Measurements from ENCODE around the gene FEM1C.

Gene FEM1C

DNA sequence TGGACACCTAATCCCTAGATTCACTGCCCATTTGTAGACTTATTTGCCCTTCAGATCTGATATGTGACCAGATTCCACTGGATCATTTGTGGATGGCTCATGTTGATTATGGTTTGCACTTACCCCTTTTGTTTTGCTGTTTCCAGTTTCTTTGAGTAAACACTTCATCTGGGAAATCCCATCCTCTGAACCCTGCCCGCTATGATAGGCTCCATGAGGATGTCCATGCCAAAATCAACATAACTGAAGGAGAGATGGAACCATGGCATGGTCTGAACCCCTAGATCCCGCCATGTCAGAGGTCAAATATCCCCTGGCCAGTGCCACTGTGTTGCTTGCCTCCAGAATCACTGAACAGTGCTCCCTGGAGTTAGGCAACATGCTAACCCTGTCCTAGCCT, 11.7 kb upstream of the FEM1C start:
- Histone ChIP-seq H3K9ac (ENCODE audit: low read depth, low read length) (no peak overlapping the region), H3K9me3 (replicated peaks; ENCODE audit: low read length) (no peaks in the 10 kb centered on the region), H3K4me1 (ENCODE audit: control insufficient read depth, insufficient read depth, low read length) (peaks cover 45% of the 10 kb centered on the region), H3K27me3 (ENCODE audit: control insufficient read depth, insufficient read depth, low read length) (no peaks in the 10 kb centered on the region), H3K4me3 (ENCODE audit: low read length) (no peak overlapping the region), H3K36me3 (ENCODE audit: insufficient read depth, low read length) (no peaks in the 10 kb centered on the region), H3K4me2 (ENCODE audit: low read length) (no peak overlapping the region)

DNA sequence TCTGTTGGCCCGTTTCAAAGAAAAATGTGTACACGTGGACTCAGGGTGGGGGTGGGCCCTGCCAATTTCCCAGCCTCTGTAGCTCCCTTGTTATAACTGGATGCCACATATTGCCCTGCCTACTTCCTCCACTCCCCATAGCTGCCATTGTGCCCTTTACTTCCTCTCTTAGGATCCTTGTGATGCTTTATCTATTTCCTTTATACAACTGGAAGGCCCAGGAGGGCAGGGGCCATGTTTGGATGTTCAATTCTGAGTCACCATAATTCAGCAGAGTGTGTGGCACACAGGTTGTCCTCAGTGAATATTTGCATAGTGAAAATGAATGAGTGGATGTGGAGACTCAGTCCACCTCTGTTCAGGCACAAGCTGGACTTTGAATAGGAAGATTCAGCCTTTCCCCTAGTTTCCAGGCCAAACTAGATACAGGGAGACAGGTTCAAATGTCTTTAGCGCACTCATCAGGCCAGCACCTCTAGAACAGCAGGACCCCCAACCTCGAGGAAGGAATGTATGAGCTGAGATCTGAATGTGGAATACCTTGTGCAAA, 10.6 kb upstream of the FEM1C start:
- Histone ChIP-seq H3K27me3 (ENCODE audit: control insufficient read depth, insufficient read depth, low read length) (no peaks in the 10 kb centered on the region), H3K9me3 (replicated peaks; ENCODE audit: low read length) (no peaks in the 10 kb centered on the region), H3K4me2 (ENCODE audit: low read length) (no peak overlapping the region), H3K4me3 (ENCODE audit: low read length) (no peak overlapping the region), H3K9ac (ENCODE audit: low read depth, low read length) (no peak overlapping the region), H3K4me1 (ENCODE audit: control insufficient read depth, insufficient read depth, low read length) (peaks cover 47% of the 10 kb centered on the region), H3K36me3 (ENCODE audit: insufficient read depth, low read length) (no peaks in the 10 kb centered on the region)

DNA sequence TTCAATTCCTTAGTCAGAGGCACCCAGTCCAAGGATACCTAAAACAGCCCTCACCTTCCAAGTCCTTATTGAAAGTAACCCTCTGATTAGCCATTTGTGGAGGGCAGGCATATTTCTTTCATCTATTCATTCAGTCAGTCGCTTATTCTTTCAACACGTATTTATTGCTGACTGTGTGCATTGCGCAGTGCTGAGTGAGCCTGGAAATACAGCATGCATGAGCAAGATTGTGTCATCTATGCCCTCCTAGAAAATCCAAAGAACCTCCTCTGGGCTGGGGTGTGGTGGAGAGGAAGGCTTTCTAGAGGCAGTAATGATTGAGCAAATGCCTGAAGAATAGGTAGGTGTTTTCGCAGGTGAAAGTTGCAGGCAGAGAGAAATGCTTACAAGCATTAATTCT, 8.5 kb upstream of the FEM1C start:
- H3K4me3 ChIP-seq (ENCODE audit: low read length): no peak overlapping the region
- H3K4me2 ChIP-seq (ENCODE audit: low read length): no peak overlapping the region
- no peaks in the 10 kb centered on the region for H3K9me3 ChIP-seq (replicated peaks; ENCODE audit: low read length)
- H3K36me3 ChIP-seq (ENCODE audit: insufficient read depth, low read length): no peaks in the 10 kb centered on the region
- H3K4me1 ChIP-seq (ENCODE audit: control insufficient read depth, insufficient read depth, low read length): peaks cover 27% of the 10 kb centered on the region
- no peaks in the 10 kb centered on the region for H3K27me3 ChIP-seq (ENCODE audit: control insufficient read depth, insufficient read depth, low read length)
- H3K9ac ChIP-seq (ENCODE audit: low read depth, low read length): no peak overlapping the region

DNA sequence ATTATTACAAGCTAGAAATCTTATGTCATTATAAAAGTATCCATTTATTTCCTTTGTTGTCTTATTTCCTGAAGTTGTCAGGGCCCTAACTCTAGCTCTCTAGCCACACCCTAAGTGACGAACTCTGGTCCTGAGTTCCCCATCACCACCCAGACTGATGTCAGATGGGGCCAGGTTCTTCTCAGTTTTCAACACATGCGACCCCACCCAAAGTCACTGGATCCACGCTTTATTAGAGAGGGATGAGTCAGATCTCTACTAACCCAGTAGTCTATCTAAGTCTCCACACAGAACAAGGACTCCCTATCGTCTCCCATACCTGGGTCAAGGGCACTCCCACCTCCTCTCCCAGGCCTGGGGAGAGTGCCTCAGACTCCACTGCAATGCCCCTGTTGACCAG, 6.8 kb upstream of the FEM1C start:
- Histone ChIP-seq H3K9me3 (replicated peaks; ENCODE audit: low read length) (no peaks in the 10 kb centered on the region), H3K4me2 (ENCODE audit: low read length) (no peak overlapping the region), H3K36me3 (ENCODE audit: insufficient read depth, low read length) (no peaks in the 10 kb centered on the region), H3K27me3 (ENCODE audit: control insufficient read depth, insufficient read depth, low read length) (no peaks in the 10 kb centered on the region), H3K4me1 (ENCODE audit: control insufficient read depth, insufficient read depth, low read length) (peaks cover 13% of the 10 kb centered on the region), H3K9ac (ENCODE audit: low read depth, low read length) (no peak overlapping the region), H3K4me3 (ENCODE audit: low read length) (no peak overlapping the region)

DNA sequence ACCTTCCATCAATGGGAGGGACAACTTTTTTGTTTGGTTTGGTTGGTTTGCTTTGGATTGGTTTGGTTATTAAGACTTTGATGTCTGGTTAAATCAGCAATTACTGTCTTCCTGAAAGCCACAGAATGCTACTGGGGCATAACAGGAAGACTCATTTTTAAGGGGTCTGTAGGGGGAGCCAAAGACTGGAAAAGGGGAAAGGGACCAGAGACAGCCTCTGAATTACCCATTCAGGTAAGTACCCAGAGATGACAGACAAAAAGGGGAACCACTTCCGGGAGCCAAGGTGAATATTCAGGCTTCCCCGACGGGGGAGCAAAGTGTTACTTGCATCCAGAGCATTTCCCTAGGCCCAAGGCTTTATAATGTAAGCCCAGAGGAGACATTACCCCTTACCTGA, 4.6 kb upstream of the FEM1C start:
- Histone ChIP-seq H3K9me3 (replicated peaks; ENCODE audit: low read length) (peaks cover 3% of the 10 kb centered on the region), H3K4me1 (ENCODE audit: control insufficient read depth, insufficient read depth, low read length) (peaks cover 17% of the 10 kb centered on the region), H3K9ac (ENCODE audit: low read depth, low read length) (no peak overlapping the region), H3K36me3 (ENCODE audit: insufficient read depth, low read length) (no peaks in the 10 kb centered on the region), H3K4me3 (ENCODE audit: low read length) (no peak overlapping the region), H3K4me2 (ENCODE audit: low read length) (no peak overlapping the region), H3K27me3 (ENCODE audit: control insufficient read depth, insufficient read depth, low read length) (no peaks in the 10 kb centered on the region)

DNA sequence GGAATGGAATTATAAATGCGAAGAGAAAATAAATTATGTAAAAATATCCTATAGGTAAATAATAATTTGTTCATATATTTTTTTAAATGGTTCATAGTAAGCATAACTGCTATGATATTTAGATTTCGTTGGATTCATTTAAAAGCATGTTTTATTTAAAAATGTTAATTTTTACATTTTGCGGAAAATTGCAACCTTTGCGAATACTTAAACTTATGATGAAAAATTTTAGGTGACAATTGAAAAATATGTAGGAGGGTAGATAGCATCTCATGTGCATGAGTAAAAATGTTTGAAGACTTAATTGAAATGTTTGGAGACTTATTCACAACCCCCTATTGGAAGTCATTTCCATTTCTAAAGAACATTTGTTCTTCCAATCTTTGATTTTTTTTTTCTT, 4.1 kb upstream of the FEM1C start:
- Histone ChIP-seq H3K9me3 (replicated peaks; ENCODE audit: low read length) (peaks cover 3% of the 10 kb centered on the region), H3K4me1 (ENCODE audit: control insufficient read depth, insufficient read depth, low read length) (peaks cover 17% of the 10 kb centered on the region), H3K4me2 (ENCODE audit: low read length) (no peak overlapping the region), H3K4me3 (ENCODE audit: low read length) (no peak overlapping the region), H3K9ac (ENCODE audit: low read depth, low read length) (no peak overlapping the region), H3K27me3 (ENCODE audit: control insufficient read depth, insufficient read depth, low read length) (no peaks in the 10 kb centered on the region), H3K36me3 (ENCODE audit: insufficient read depth, low read length) (no peaks in the 10 kb centered on the region)

DNA sequence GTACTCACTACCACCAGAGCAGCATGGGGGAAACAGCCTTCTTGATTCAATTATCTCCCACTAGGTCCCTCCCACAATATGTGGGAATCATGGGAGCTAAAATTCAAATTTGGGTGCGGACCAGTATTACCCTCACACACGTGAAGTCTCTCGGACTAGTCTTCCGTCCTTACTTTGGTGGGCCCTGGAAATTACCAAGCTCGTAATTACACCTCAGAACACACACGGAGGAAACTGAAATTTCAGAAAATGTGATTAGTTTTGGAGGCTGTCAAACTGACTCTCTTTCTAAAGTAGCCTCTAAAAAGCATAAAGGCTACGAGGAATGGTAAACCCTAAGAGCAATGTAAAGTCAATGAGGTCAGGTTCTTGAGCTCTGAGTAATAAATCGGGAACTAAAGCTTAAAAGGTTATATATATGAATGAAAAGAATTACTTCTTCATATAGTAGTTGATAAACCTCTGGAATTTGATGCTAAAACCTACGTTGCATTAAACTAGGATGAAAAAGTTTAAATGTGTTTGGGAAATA, 842 bp upstream of the FEM1C start:
- peaks cover 3% of the 10 kb centered on the region for H3K9me3 ChIP-seq (replicated peaks; ENCODE audit: low read length)
- H3K4me2 ChIP-seq (ENCODE audit: low read length): peak overlapping the region; percentile 77
- peaks cover 4% of the 10 kb centered on the region for H3K4me1 ChIP-seq (ENCODE audit: control insufficient read depth, insufficient read depth, low read length)
- peaks cover 24% of the 10 kb centered on the region for H3K36me3 ChIP-seq (ENCODE audit: insufficient read depth, low read length)
- H3K4me3 ChIP-seq (ENCODE audit: low read length): peak overlapping the region; percentile 56
- no peaks in the 10 kb centered on the region for H3K27me3 ChIP-seq (ENCODE audit: control insufficient read depth, insufficient read depth, low read length)
- peak overlapping the region; percentile 63 for H3K9ac ChIP-seq (ENCODE audit: low read depth, low read length)

DNA sequence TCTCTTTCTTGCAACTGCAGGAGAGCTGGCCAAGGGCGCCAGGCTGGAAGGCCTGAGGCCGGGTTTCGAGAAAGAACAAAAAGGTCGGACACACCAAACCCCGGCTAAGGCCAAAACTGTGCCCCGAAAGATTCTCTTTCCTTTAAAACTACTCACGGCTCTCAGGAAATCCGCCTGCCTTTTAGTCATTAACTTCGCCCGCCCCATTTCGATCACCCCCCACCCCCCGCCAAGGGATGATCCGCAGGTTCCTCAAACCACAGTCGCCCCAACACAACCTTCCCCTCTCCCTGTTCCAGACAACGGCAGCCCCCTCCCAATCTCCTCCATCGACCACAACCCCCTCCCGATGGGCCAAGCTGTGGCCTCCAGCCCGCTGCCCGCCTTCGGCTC, 536 bp downstream of the FEM1C start:
- Histone ChIP-seq H3K4me3 (ENCODE audit: low read length) (peak overlapping the region; percentile 94), H3K9me3 (replicated peaks; ENCODE audit: low read length) (peaks cover 3% of the 10 kb centered on the region)

DNA sequence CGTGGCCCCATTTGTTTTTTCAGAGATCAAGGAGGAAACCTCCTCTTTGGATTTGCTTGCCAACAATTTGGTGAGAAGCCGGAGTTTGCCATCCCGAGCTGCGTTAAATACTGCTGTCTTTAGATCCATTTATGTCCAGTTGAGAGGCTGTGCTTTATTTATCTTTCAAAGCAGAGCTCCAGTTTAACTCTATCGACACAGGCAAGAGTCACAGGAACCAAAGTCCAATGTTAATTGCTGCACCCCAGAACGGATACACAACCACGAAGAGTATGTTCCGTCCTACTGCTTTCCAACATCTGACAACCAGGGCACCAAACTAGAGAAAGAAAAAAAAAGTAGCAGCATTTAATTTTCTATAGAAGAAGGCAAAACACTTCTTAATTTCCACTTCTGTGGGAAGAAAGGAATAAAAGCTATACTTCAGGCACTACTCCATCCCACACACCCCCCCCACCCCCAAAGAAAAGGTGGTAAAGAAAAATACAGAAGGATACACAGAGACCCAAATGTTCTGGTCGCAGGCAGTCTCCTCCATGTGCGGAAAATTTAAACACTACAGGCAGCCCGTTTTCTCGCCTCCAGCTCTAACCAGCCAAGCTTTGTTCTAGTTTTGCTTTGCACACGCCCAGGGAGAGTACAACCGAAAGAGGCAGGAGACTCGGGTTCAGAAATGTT, 1.1 kb downstream of the FEM1C start:
- Histone ChIP-seq H3K4me2 (ENCODE audit: low read length) (peak overlapping the region; percentile 91), H3K4me1 (ENCODE audit: control insufficient read depth, insufficient read depth, low read length) (peaks cover 20% of the 10 kb centered on the region), H3K4me3 (ENCODE audit: low read length) (peak overlapping the region; percentile 94), H3K9me3 (replicated peaks; ENCODE audit: low read length) (peaks cover 3% of the 10 kb centered on the region), H3K9ac (ENCODE audit: low read depth, low read length) (peak overlapping the region; percentile 98), H3K27me3 (ENCODE audit: control insufficient read depth, insufficient read depth, low read length) (no peaks in the 10 kb centered on the region), H3K36me3 (ENCODE audit: insufficient read depth, low read length) (peaks cover 43% of the 10 kb centered on the region)

More for the DNA sequence above, 536 bp downstream of the FEM1C start:
- peak overlapping the region; percentile 98 for H3K9ac ChIP-seq (ENCODE audit: low read depth, low read length)
- H3K36me3 ChIP-seq (ENCODE audit: insufficient read depth, low read length): peaks cover 37% of the 10 kb centered on the region
- H3K4me2 ChIP-seq (ENCODE audit: low read length): peak overlapping the region; percentile 91
- H3K4me1 ChIP-seq (ENCODE audit: control insufficient read depth, insufficient read depth, low read length): peaks cover 14% of the 10 kb centered on the region
- no peaks in the 10 kb centered on the region for H3K27me3 ChIP-seq (ENCODE audit: control insufficient read depth, insufficient read depth, low read length)

DNA sequence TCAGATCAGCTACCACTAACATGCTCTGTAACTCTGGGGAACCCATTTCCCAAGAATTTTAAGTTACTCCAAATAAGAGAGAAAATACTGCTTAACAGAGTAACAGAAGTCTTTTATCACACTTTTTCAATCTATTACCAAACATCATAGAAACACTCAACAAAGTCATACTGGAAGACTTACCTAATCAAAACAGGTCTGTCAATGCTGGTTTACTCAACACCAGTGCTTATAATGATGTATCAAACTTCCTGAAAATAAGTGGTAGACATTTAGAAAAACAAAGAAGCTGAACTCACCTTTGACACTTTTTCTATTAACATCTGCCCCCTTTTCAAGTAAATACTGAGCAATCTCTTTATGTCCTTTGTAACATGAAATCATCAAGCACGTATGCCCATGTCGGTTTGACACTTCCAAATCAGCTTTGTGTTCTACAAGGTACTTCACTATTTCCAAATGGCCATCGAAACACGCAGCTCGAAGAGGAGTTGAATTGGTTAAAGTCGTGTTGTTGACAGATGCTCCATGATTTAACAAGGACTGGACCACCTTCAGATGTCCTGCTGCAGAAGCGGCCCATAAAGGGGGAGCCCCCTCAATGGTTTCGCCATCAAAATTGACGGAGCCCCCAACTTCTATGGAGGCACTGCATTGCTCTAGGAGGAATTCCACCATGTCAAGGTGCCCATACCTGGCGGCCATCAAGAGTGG, 1.8 kb downstream of the FEM1C start:
- H3K9me3 ChIP-seq (replicated peaks; ENCODE audit: low read length): peaks cover 3% of the 10 kb centered on the region
- H3K4me2 ChIP-seq (ENCODE audit: low read length): peak overlapping the region; percentile 91
- H3K9ac ChIP-seq (ENCODE audit: low read depth, low read length): peak overlapping the region; percentile 98
- H3K27me3 ChIP-seq (ENCODE audit: control insufficient read depth, insufficient read depth, low read length): no peaks in the 10 kb centered on the region
- peaks cover 49% of the 10 kb centered on the region for H3K36me3 ChIP-seq (ENCODE audit: insufficient read depth, low read length)
- H3K4me3 ChIP-seq (ENCODE audit: low read length): peak overlapping the region; percentile 94
- peaks cover 21% of the 10 kb centered on the region for H3K4me1 ChIP-seq (ENCODE audit: control insufficient read depth, insufficient read depth, low read length)

DNA sequence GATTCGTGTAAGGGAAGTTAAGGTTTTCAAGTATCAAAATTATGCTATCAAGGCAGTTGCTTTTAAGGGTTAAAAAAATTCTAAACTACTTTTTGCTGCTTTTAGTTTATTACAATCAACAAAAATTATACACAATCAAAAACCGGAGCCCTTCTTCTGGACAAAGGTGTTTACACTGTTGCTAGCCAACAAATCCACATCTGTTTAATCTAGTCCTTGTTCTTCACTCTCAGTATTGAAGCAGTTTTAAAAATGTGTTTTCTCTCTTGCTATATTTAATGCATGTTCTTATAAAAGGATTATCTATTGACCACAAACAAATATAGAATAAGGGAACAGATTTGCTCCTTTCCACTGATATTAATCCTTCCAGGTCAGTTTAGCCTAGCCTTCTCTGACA, 2.5 kb downstream of the FEM1C start:
- peak overlapping the region; percentile 91 for H3K4me2 ChIP-seq (ENCODE audit: low read length)
- H3K36me3 ChIP-seq (ENCODE audit: insufficient read depth, low read length): peaks cover 55% of the 10 kb centered on the region
- H3K9ac ChIP-seq (ENCODE audit: low read depth, low read length): peak overlapping the region; percentile 98
- peaks cover 3% of the 10 kb centered on the region for H3K9me3 ChIP-seq (replicated peaks; ENCODE audit: low read length)
- H3K4me1 ChIP-seq (ENCODE audit: control insufficient read depth, insufficient read depth, low read length): peaks cover 21% of the 10 kb centered on the region
- H3K27me3 ChIP-seq (ENCODE audit: control insufficient read depth, insufficient read depth, low read length): no peaks in the 10 kb centered on the region
- peak overlapping the region; percentile 94 for H3K4me3 ChIP-seq (ENCODE audit: low read length)
